Stimulated activated CD4-positive, alpha-beta T cell treated with anti-CD3 and anti-CD28 coated beads, Interleukin-15, amount 100 ng/mL, for 24 hours (primary cell): ENCODE data around the gene TTLL6.
"Not testable (repeated sequence)": the region's sequence is repeated elsewhere in the genome, so short reads cannot be mapped to it uniquely, and the experiment has no call there.

ENCODE experiments used
- DNase-seq: peaks from one replicate; pipeline ENCODE4 v3.0.0-alpha.2; 2020

TTLL6 gene

GRCh38 chr17:48814504-48814903, 2.5 kb downstream of the TTLL6 start:
- peak; percentile 67 for DNase-seq

- no peak for DNase-seq
Observed at GRCh38 chr17:48812001-48812400, 5.0 kb downstream of the TTLL6 start.

GRCh38 chr17:48809182-48809581, 7.8 kb downstream of the TTLL6 start:
- no peak for DNase-seq

GRCh38 chr17:48804936-48805411, 12.1 kb downstream of the TTLL6 start:
- DNase-seq = peak; percentile 79

- DNase-seq = no peak
Observed at GRCh38 chr17:48800626-48801217, 16.3 kb downstream of the TTLL6 start.

GRCh38 chr17:48799069-48799723, 17.8 kb downstream of the TTLL6 start:
- DNase-seq = no peak

GRCh38 chr17:48796163-48796522, 20.9 kb downstream of the TTLL6 start:
- not testable (repeated sequence) for DNase-seq

- no peak for DNase-seq
Observed at GRCh38 chr17:48795444-48796162, 21.4 kb downstream of the TTLL6 start.

- no peak for DNase-seq
Observed at GRCh38 chr17:48792033-48792798, 24.8 kb downstream of the TTLL6 start.

- peak; percentile 47 for DNase-seq
Observed at GRCh38 chr17:48791128-48792032, 25.6 kb downstream of the TTLL6 start.

- DNase-seq = peak; percentile 4
Observed at GRCh38 chr17:48790607-48791127, 26.4 kb downstream of the TTLL6 start.

- DNase-seq = no peak
Observed at GRCh38 chr17:48787828-48788227, 29.2 kb downstream of the TTLL6 start.

- DNase-seq = no peak
Observed at GRCh38 chr17:48779421-48779820, 37.6 kb downstream of the TTLL6 start.

GRCh38 chr17:48776602-48777001, 40.4 kb downstream of the TTLL6 start:
- DNase-seq = no peak

- DNase-seq = no peak
Observed at GRCh38 chr17:48773245-48773644, 43.8 kb downstream of the TTLL6 start.

- no peak for DNase-seq
Observed at GRCh38 chr17:48770954-48771353, 46.1 kb downstream of the TTLL6 start.

GRCh38 chr17:48769009-48769675, 47.9 kb downstream of the TTLL6 start:
- no peak for DNase-seq

- no peak for DNase-seq
Observed at GRCh38 chr17:48767263-48767774, 49.7 kb downstream of the TTLL6 start.

GRCh38 chr17:48761114-48761513, 55.9 kb downstream of the TTLL6 start:
- DNase-seq = no peak

- DNase-seq = no peak
Observed at GRCh38 chr17:48760411-48760810, 56.6 kb downstream of the TTLL6 start.

- DNase-seq = no peak
Observed at GRCh38 chr17:48759288-48759687, 57.7 kb downstream of the TTLL6 start.
